D721Med (cell line): ENCODE measurements around the gene RNF5.
"Not testable (repeated sequence)": the region's sequence is repeated elsewhere in the genome, so short reads cannot be mapped to it uniquely, and the experiment has no call there.

Source experiments
- DNase-seq: peaks from one replicate; pipeline ENCODE4 v3.0.0; 2011; ENCODE audit warnings: low spot score; ENCODE audit not compliant: insufficient read length
- FAIRE-seq: peaks from 2 replicates; lab custom pipeline; 2011; peaks lifted over from hg19 to GRCh38; lab: Jason Lieb, UNC
- CTCF ChIP-seq: IDR thresholded peaks from 2 replicates; pipeline ENCODE4 v1.5.1; 2012; ENCODE audit warnings: mild to moderate bottlenecking, control low read depth; ENCODE audit not compliant: insufficient read depth; ENCODE audit errors: missing control alignments

RNF5 gene

GRCh38 chr6:32137454-32137853 lies 40.8 kb upstream of the RNF5 start:
- no peak for TF ChIP-seq CTCF
- DNase-seq (no peak), FAIRE-seq (no peak)

GRCh38 chr6:32139590-32139989 lies 38.6 kb upstream of the RNF5 start:
- FAIRE-seq (no peak), DNase-seq (no peak)
- TF ChIP-seq CTCF, result no peak

- FAIRE-seq (no peak), DNase-seq (no peak)
- no peak for TF ChIP-seq CTCF
Measured at GRCh38 chr6:32140420-32141046, 37.7 kb upstream of the RNF5 start.

GRCh38 chr6:32144238-32144637 lies 34.0 kb upstream of the RNF5 start:
- not testable (repeated sequence) for FAIRE-seq, DNase-seq

- TF ChIP-seq CTCF, result no peak
- no peak for FAIRE-seq
- no peak for DNase-seq
Measured at GRCh38 chr6:32146287-32146686, 31.9 kb upstream of the RNF5 start.

GRCh38 chr6:32146687-32147086 lies 31.5 kb upstream of the RNF5 start:
- FAIRE-seq, result no peak
- TF ChIP-seq CTCF, result no peak
- no peak for DNase-seq

GRCh38 chr6:32147401-32148132 lies 30.6 kb upstream of the RNF5 start:
- no peak for TF ChIP-seq CTCF
- DNase-seq (no peak), FAIRE-seq (no peak)
